Trophoblast cell (in vitro differentiated cells and primary cell): ENCODE measurements around the gene CNN2.

ENCODE experiments used
- DNase-seq, 2 donors: peaks; one replicate each; pipeline ENCODE4 v3.0.0-alpha.2; 2016
- H2AFZ ChIP-seq: 2 replicates; pipeline ENCODE4 v1.6.1; 2013; ENCODE audit warnings: low read length, moderate library complexity, mild to moderate bottlenecking; ENCODE audit not compliant: insufficient read depth, poor library complexity
- H2AK5ac ChIP-seq: 2 replicates; pipeline ENCODE4 v1.6.1; 2013; ENCODE audit warnings: mild to moderate bottlenecking, low read length
- H2BK120ac ChIP-seq: 2 replicates; pipeline ENCODE4 v1.6.1; 2013; ENCODE audit warnings: low read length, mild to moderate bottlenecking, moderate library complexity; ENCODE audit not compliant: insufficient read depth, poor library complexity
- H2BK12ac ChIP-seq: 2 replicates; pipeline ENCODE4 v1.6.1; 2013; ENCODE audit warnings: mild to moderate bottlenecking, low read length, moderate library complexity
- H2BK5ac ChIP-seq: 2 replicates; pipeline ENCODE4 v1.6.1; 2013; ENCODE audit warnings: low read length, low read depth, moderate library complexity, mild to moderate bottlenecking; ENCODE audit not compliant: poor library complexity
- H3K14ac ChIP-seq: 2 replicates; pipeline ENCODE4 v1.6.1; 2013; ENCODE audit warnings: mild to moderate bottlenecking, low read length
- H3K18ac ChIP-seq: 2 replicates; pipeline ENCODE4 v1.6.1; 2013; ENCODE audit warnings: mild to moderate bottlenecking, low read length
- H3K23ac ChIP-seq: 2 replicates; pipeline ENCODE4 v1.6.1; 2013; ENCODE audit warnings: low read length
- H3K27ac ChIP-seq: 2 replicates; pipeline ENCODE4 v1.5.1; 2013; ENCODE audit warnings: low read depth, mild to moderate bottlenecking, inconsistent platforms, low read length, moderate library complexity
- H3K27me3 ChIP-seq: 2 replicates; pipeline ENCODE4 v1.6.1; 2013; ENCODE audit warnings: inconsistent platforms, mild to moderate bottlenecking, low read length, moderate library complexity; ENCODE audit not compliant: insufficient read depth
- H3K36me3 ChIP-seq, 2 experiments: 1 replicate in 1 of 2; 2 replicates in 1 of 2; pipeline ENCODE4 v1.6.1; 2013; ENCODE audit warnings: low read length in 2 of 2, mild to moderate bottlenecking in 2 of 2, moderate library complexity in 1 of 2; ENCODE audit not compliant: insufficient read depth in 2 of 2, control insufficient read depth in 1 of 2
- H3K4ac ChIP-seq: 2 replicates; pipeline ENCODE4 v1.6.1; 2013; ENCODE audit warnings: low read depth, mild to moderate bottlenecking, low read length, moderate library complexity
- H3K4me1 ChIP-seq, 2 experiments: 1 replicate in 1 of 2; 2 replicates in 1 of 2; pipeline ENCODE4 v1.6.1; 2013; ENCODE audit warnings: low read length in 2 of 2, mild to moderate bottlenecking in 2 of 2, moderate library complexity in 1 of 2; ENCODE audit not compliant: insufficient read depth in 2 of 2, control insufficient read depth in 1 of 2
- H3K4me2 ChIP-seq: 2 replicates; pipeline ENCODE4 v1.6.1; 2013; ENCODE audit warnings: inconsistent platforms, mild to moderate bottlenecking, low read length, moderate library complexity
- H3K4me3 ChIP-seq: 2 replicates; pipeline ENCODE4 v1.5.1; 2013; ENCODE audit warnings: mild to moderate bottlenecking, low read depth, low read length, inconsistent platforms
- H3K79me1 ChIP-seq: one replicate; pipeline ENCODE4 v1.6.1; 2013; ENCODE audit warnings: low read length
- H3K79me2 ChIP-seq: 2 replicates; pipeline ENCODE4 v1.6.1; 2013; ENCODE audit warnings: low read length, mild to moderate bottlenecking; ENCODE audit not compliant: control insufficient read depth, insufficient read depth, poor library complexity
- H3K9ac ChIP-seq: 2 replicates; pipeline ENCODE4 v1.6.1; 2013; ENCODE audit warnings: mild to moderate bottlenecking, low read length
- H3K9me3 ChIP-seq: 2 replicates; pipeline ENCODE4 v1.6.1; 2013; ENCODE audit warnings: low read depth, mild to moderate bottlenecking, control low read depth, inconsistent platforms, low read length; ENCODE audit not compliant: insufficient read depth
- H4K12ac ChIP-seq: 2 replicates; pipeline ENCODE4 v1.6.1; 2013; ENCODE audit warnings: low read depth, mild to moderate bottlenecking, low read length, moderate library complexity
- H4K8ac ChIP-seq: 2 replicates; pipeline ENCODE4 v1.6.1; 2013; ENCODE audit warnings: low read depth, mild to moderate bottlenecking, low read length, moderate library complexity
- H4K91ac ChIP-seq: one replicate; pipeline ENCODE4 v1.6.1; 2013; ENCODE audit warnings: low read depth, mild to moderate bottlenecking, low read length, moderate library complexity
- WGBS: extraction: QIAGEN DNeasy Blood & Tissue Kit; methylation state at CpG from one replicate; pipeline ENCODE4 v1.1.7; 2013; ENCODE audit warnings: missing lambda C conversion rate; ENCODE audit not compliant: insufficient read length, insufficient coverage; ENCODE audit errors: extremely low coverage; 5-methylcytosine and 5-hydroxymethylcytosine counted together

Gene CNN2

DNA sequence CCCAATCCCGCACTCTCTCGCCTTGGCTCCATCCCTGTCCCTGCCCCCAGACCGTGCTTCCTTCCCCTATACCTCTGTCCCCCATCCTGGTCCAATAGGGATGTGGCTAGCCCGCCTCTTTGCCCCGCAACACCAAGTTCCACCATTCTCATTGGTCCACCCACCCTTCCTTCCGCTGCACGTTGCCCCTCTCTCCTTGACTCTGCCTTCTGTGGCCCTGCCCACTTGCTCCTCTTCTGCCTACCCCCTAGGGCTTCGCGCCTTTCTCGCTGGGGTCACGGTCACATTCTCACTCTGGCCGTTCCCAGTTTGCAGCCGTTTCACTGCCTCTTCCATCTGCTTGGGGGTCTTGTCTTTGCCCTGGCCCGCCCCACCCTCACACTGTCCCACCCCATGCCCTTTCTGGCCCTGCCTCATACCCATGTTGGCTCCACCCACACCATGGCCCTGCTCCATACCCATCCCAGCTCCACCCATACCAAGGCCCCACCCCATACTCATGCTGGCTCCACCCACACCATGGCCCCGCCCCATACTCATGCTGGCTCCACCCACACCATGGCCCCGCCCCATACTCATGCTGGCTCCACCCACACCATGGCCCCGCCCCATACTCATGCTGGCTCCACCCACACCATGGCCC is 36.1 kb downstream of the CNN2 start:
- H3K4ac ChIP-seq: no peak overlapping the region
- WGBS: no CpG with 5 or more reads among the region's 17 CpGs
- no peak overlapping the region for H3K18ac ChIP-seq
- H3K4me3 ChIP-seq: no peak overlapping the region
- H4K8ac ChIP-seq: no peak overlapping the region
- H2BK120ac ChIP-seq: no peak overlapping the region
- H2AFZ ChIP-seq: no peak overlapping the region
- H3K14ac ChIP-seq: no peak overlapping the region
- H3K27me3 ChIP-seq: no peaks in the 10 kb centered on the region
- no peak overlapping the region for H2AK5ac ChIP-seq
- no peak overlapping the region for H4K12ac ChIP-seq
- no peak overlapping the region for H3K27ac ChIP-seq
- no peaks in the 10 kb centered on the region for H3K79me2 ChIP-seq
- H2BK5ac ChIP-seq: no peak overlapping the region
- H3K4me2 ChIP-seq: no peak overlapping the region
- peaks cover 24% of the 10 kb centered on the region for H3K9me3 ChIP-seq
- no peak overlapping the region for H2BK12ac ChIP-seq
- no peak overlapping the region for H3K23ac ChIP-seq
- peaks cover 18% of the 10 kb centered on the region for H3K79me1 ChIP-seq
- DNase-seq: no peak
- H3K9ac ChIP-seq: no peak overlapping the region
- peaks cover 27% of the 10 kb centered on the region in 2 experiments for H3K4me1 ChIP-seq
- peaks cover 12% of the 10 kb centered on the region in 2 experiments for H3K36me3 ChIP-seq
- no peak overlapping the region for H4K91ac ChIP-seq

DNA sequence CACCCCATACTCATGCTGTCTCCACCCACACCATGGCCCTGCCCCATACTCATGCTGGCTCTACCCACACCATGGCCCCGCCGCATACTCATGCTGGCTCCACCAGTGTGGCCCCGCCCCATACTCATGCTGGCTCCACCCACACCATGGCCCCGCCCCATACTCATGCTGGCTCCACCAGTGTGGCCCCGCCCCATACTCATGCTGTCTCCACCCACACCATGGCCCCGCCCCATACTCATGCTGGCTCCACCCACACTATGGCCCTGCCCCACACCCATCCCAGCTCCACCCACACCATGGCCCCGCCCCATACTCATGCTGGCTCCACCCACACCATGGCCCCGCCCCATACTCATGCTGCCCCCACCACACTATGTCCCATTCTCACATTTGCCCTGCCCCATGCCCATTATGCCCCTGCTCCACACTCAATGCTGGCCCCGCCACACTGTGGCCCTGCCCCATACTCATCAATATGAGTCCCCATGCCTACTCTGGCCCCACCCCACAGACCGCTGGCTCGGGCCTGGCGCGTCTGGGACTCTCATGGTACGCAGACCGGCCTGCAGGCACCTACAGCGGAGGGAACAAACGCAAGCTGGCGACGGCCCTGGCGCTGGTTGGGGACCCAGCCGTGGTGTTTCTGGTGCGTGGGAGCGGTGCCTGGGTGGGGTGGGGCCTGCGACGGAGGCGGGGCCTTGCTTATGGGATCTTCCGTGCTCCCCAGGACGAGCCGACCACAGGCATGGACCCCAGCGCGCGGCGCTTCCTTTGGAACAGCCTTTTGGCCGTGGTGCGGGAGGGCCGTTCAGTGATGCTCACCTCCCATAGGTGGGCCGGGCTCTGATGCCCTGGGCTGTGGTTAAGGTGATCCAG is 36.9 kb downstream of the CNN2 start:
- no peak overlapping the region for H3K14ac ChIP-seq
- H3K9me3 ChIP-seq: peaks cover 19% of the 10 kb centered on the region
- H3K4me2 ChIP-seq: no peak overlapping the region
- no peaks in the 10 kb centered on the region for H3K79me2 ChIP-seq
- no peak overlapping the region for H3K18ac ChIP-seq
- H3K9ac ChIP-seq: no peak overlapping the region
- H2BK12ac ChIP-seq: no peak overlapping the region
- peaks cover 27 to 28% of the 10 kb centered on the region in 2 experiments for H3K4me1 ChIP-seq
- H3K79me1 ChIP-seq: peaks cover 18% of the 10 kb centered on the region
- no peak overlapping the region for H2AFZ ChIP-seq
- no peak overlapping the region for H3K27ac ChIP-seq
- no peak overlapping the region for H2BK5ac ChIP-seq
- WGBS: no CpG with 5 or more reads among the region's 37 CpGs
- H3K36me3 ChIP-seq: peaks cover 7% of the 10 kb centered on the region in 2 experiments
- no peak overlapping the region for H2BK120ac ChIP-seq
- peak overlapping the region; percentile 2 for H3K4me3 ChIP-seq
- peak; percentile 64 for DNase-seq
- H3K4ac ChIP-seq: no peak overlapping the region
- H4K8ac ChIP-seq: no peak overlapping the region
- H4K12ac ChIP-seq: no peak overlapping the region
- H3K23ac ChIP-seq: no peak overlapping the region
- no peaks in the 10 kb centered on the region for H3K27me3 ChIP-seq
- H4K91ac ChIP-seq: no peak overlapping the region
- no peak overlapping the region for H2AK5ac ChIP-seq

GRCh38 chr19:1063909-1064660 is 37.7 kb downstream of the CNN2 start:
- Histone ChIP-seq H3K4me3 (no peak overlapping the region), H3K18ac (no peak overlapping the region), H3K4ac (no peak overlapping the region), H4K12ac (no peak overlapping the region), H3K23ac (no peak overlapping the region), H3K79me2 (no peaks in the 10 kb centered on the region), H4K91ac (peak overlapping the region; percentile 36), H3K79me1 (peaks cover 18% of the 10 kb centered on the region), H3K14ac (no peak overlapping the region), H3K9ac (no peak overlapping the region), H2BK120ac (no peak overlapping the region), H3K9me3 (peaks cover 12% of the 10 kb centered on the region), H2AK5ac (no peak overlapping the region), H3K36me3 (no peaks in the 10 kb centered on the region), H2BK12ac (no peak overlapping the region), H3K4me2 (no peak overlapping the region), H3K4me1 (peaks cover 27 to 28% of the 10 kb centered on the region in 2 experiments), H2AFZ (no peak overlapping the region), H3K27me3 (no peaks in the 10 kb centered on the region), H2BK5ac (no peak overlapping the region), H4K8ac (no peak overlapping the region), H3K27ac (no peak overlapping the region)
- WGBS: no CpG with 5 or more reads among the region's 37 CpGs
- DNase-seq: peak in 1 of 2 donors; percentile 45
